Measurements from ENCODE around the gene KCTD14. TPM values are rescaled to one million over a fixed set of nuclear protein-coding genes. Genes with fewer than 3 reads are reported as not detected.
"Not testable (repeated sequence)": the region's sequence is repeated elsewhere in the genome, so short reads cannot be mapped to it uniquely, and the experiment has no call there.

The KCTD14 gene
- total RNA-seq, 1 experiment from 2014 or later: 12.8 TPM

DNA sequence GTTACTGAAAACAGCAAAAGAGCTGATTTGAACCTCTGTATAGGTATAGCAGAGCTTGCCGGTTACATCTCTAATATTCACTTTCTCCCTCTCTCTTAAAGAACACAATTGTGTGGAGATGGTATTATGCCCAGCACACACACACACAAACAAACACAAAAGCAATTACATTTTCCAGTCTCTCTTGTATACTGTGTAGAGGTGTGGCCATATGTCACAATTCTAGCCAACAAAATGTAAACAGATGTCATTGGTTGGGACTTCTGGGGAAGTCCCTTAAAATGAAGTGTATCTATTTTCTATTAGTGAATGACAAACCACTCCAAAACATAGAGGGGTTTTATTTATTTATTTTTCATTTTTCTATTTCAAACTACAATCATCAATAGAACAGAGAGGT, 12.8 kb downstream of the KCTD14 start:
- Histone ChIP-seq H3K4me3 (no peak overlapping the region), H3K36me3 (no peaks in the 10 kb centered on the region), H3K9me3 (no peaks in the 10 kb centered on the region), H3K27me3 (no peaks in the 10 kb centered on the region)
- DNase-seq: no peak

DNA sequence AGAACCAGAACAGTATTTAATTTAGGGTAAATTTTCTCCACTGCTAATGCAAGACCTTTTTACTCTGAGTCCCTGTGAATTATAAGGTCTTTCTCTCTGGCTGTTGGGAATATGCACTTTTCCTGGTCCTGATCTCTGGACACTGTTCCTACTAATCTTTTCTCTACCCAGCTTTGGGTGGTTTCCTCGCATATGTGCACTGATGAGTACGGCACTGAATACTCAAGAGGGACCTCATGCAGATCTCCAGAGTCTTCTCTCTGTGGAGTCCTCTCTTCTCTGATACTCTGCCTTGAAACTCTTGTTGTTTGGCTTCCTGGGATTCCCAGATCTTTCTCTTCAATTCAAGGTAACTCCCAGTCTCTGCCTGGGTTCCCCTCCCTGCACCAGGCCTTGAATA, 14.0 kb downstream of the KCTD14 start:
- DNase-seq: no peak
- H3K9me3 ChIP-seq: no peaks in the 10 kb centered on the region
- H3K27me3 ChIP-seq: no peaks in the 10 kb centered on the region
- H3K4me3 ChIP-seq: no peak overlapping the region
- no peaks in the 10 kb centered on the region for H3K36me3 ChIP-seq

- DNase-seq: peak; percentile 53
- Histone ChIP-seq H3K36me3 (no peaks in the 10 kb centered on the region), H3K4me3 (no peak overlapping the region), H3K27me3 (no peaks in the 10 kb centered on the region), H3K9me3 (no peaks in the 10 kb centered on the region)
Observed at GRCh38 chr11:78000193-78000592, 22.9 kb downstream of the KCTD14 start.

GRCh38 chr11:77999446-78000030, 23.5 kb downstream of the KCTD14 start:
- DNase-seq: no peak
- no peaks in the 10 kb centered on the region for H3K27me3 ChIP-seq

GRCh38 chr11:77994434-77995362, 28.4 kb downstream of the KCTD14 start, which contains the start of gene INTS4:
Gene INTS4 (minus strand): TSS chr11:77994668. CDS start chr11:77994643, 25 bp downstream.
- no peaks in the 10 kb centered on the region; the same call in 1 of the 2 replicates for H3K36me3 ChIP-seq
- peak; percentile 99 for DNase-seq
- H3K27me3 ChIP-seq: no peaks in the 10 kb centered on the region
- H3K9me3 ChIP-seq: no peaks in the 10 kb centered on the region
- H3K4me3 ChIP-seq: peak within 1 kb of the TSS; percentile 77

More at GRCh38 chr11:77999446-78000030, 23.5 kb downstream of the KCTD14 start:
- no peaks in the 10 kb centered on the region for H3K9me3 ChIP-seq
- H3K36me3 ChIP-seq: no peaks in the 10 kb centered on the region
- H3K4me3 ChIP-seq: no peak overlapping the region

DNA sequence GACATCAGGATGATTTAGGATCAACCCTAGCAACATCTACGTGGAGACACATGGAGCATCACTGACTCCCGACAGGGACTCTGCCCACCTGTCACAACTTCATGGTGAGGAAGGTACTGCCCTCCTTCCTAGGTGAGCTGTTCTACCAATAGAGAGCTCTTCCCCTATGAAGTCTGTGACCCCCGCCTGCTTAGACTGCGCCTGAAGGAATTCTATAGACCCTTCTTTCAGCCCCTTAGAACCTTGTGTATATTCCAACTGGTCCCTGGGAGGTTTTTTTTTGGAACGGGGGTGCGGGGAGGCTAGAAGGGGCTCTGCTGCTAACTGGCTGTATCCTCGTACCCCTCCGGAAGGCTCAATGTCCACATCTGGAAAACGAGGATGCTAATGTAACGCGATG, 29.2 kb downstream of the KCTD14 start:
- H3K9me3 ChIP-seq: no peaks in the 10 kb centered on the region
- no peaks in the 10 kb centered on the region; the same call in none of the 2 replicates for H3K36me3 ChIP-seq
- peak overlapping the region; percentile 77 for H3K4me3 ChIP-seq
- no peaks in the 10 kb centered on the region for H3K27me3 ChIP-seq
- no peak for DNase-seq

- no peak for DNase-seq
- H3K4me3 ChIP-seq: no peak overlapping the region
- H3K36me3 ChIP-seq: peaks cover 17% of the 10 kb centered on the region
Observed at GRCh38 chr11:77990981-77991380, 32.1 kb downstream of the KCTD14 start.

DNA sequence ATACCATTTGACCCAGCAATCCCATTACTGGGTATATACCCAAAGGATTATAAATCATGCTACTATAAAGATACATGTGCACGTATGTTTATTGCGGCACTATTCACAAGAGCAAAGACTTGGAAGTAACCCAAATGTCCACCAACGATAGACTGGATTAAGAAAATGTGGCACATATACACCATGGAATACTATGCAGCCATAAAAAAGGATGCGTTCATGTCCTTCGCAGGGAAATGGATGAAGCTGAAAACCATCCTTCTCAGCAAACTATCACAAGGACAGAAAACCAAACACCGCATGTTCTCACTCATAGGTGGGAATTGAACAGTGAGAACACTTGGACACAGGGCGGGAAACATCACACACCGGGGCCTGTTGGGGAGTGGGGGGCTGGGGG, 36.6 kb downstream of the KCTD14 start:
- H3K36me3 ChIP-seq: peaks cover 27% of the 10 kb centered on the region
- not testable (repeated sequence) for H3K4me3 ChIP-seq, DNase-seq, H3K9me3 ChIP-seq, H3K27me3 ChIP-seq

More at GRCh38 chr11:77990981-77991380, 32.1 kb downstream of the KCTD14 start:
- Histone ChIP-seq H3K9me3 (no peaks in the 10 kb centered on the region), H3K27me3 (no peaks in the 10 kb centered on the region)

DNA sequence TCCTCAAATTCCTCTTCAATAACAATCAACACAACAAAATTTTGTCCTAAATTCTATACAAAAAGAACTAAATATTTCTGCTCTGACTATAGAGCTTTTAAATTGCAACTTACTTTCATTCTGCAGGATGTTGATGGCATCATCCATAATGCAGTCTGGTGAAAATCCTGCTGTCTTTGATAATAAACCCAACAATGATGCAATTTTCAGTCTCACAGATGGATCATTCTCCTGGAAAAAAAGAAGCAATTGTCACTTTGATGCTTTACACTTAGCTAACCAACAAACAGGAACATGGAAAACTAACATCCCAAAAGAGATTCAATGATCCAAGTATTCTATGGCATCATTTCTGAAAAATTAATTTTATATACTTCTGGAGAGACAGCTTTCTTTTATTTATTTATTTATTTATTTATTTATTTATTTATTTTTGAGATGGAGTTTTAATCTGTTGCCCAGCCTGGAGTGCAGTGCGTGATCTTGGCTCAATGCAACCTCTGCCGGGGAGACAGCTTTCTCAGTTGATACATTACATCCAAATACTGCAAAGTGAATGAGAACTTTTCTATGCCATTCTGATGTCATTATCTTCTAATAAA, 41.6 kb downstream of the KCTD14 start:
- Histone ChIP-seq H3K9me3 (no peaks in the 10 kb centered on the region), H3K36me3 (peaks cover 36% of the 10 kb centered on the region), H3K27me3 (no peaks in the 10 kb centered on the region), H3K4me3 (no peak overlapping the region)
- no peak for DNase-seq

- H3K36me3 ChIP-seq: no peaks in the 10 kb centered on the region; the same call in 1 of the 2 replicates
- H3K27me3 ChIP-seq: no peaks in the 10 kb centered on the region
- H3K4me3 ChIP-seq: no peak overlapping the region
- no peaks in the 10 kb centered on the region for H3K9me3 ChIP-seq
- DNase-seq: no peak
Observed at GRCh38 chr11:77968337-77968736, 54.7 kb downstream of the KCTD14 start.

DNA sequence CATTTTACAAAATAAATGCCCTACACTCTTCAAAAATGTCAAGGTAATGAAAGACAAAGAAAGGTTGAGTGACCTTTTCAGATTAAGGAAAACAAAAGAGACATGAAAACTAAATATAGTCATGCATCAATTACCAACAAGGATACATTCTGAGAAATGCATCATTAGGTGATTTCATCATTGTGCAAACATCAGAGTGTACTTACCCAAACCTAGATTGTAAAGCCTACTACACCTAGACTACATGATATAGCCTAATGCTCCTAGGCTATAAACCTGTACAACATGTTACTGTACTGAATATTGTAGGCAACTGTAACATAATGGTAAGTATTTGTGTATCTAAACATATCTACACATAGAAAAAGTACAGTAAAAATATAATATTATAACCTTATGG, 55.3 kb downstream of the KCTD14 start:
- H3K4me3 ChIP-seq: no peak overlapping the region
- no peaks in the 10 kb centered on the region for H3K27me3 ChIP-seq
- DNase-seq: no peak
- no peaks in the 10 kb centered on the region for H3K36me3 ChIP-seq
- H3K9me3 ChIP-seq: no peaks in the 10 kb centered on the region

- DNase-seq: no peak
- H3K27me3 ChIP-seq: no peaks in the 10 kb centered on the region
- no peak overlapping the region for H3K4me3 ChIP-seq
- no peaks in the 10 kb centered on the region for H3K9me3 ChIP-seq
- no peaks in the 10 kb centered on the region; the same call in 1 of the 2 replicates for H3K36me3 ChIP-seq
Observed at GRCh38 chr11:77967121-77967520, 56.0 kb downstream of the KCTD14 start.

DNA sequence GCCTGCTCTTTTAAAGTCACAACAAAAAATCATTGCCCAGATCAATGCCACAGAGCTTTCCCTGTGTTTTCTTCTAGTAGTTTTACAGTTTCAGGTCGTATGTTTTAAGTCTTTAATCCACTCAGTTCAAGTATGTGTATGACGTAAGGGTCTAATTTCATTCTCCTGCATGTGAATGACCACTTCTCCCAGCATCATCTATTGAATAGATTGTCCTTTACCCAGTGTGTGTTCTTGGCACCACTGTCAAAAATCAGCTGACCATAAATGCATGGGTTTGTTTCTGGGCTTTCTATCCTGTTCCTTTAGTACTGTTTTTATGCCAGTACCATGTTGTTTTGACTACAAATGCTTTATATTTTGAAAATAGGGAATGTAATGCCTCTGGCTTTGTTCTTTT, 56.7 kb downstream of the KCTD14 start:
- no peak for DNase-seq
- Histone ChIP-seq H3K4me3 (no peak overlapping the region), H3K27me3 (no peaks in the 10 kb centered on the region), H3K9me3 (no peaks in the 10 kb centered on the region), H3K36me3 (no peaks in the 10 kb centered on the region; the same call in 1 of the 2 replicates)

Other genes starting within 250 kb of the KCTD14 start
- gene RSF1, start 202.6 kb downstream of the KCTD14 start, total RNA-seq (2014; rRNA removed; shearing (Covaris generic); ENCODE audit: low replicate concordance): 7.3 and 37.4 TPM in 2 replicates
- 21.1 and 21.4 TPM in 2 replicates for gene AAMDC, start 202.1 kb downstream of the KCTD14 start, total RNA-seq (2014; rRNA removed; shearing (Covaris generic); ENCODE audit: low replicate concordance)
- 11.0 and 11.3 TPM in 2 replicates for gene INTS4, start 28.6 kb downstream of the KCTD14 start, total RNA-seq (2014; rRNA removed; shearing (Covaris generic); ENCODE audit: low replicate concordance)
- gene THRSP, start 40.6 kb upstream of the KCTD14 start, total RNA-seq (2014; rRNA removed; shearing (Covaris generic); ENCODE audit: low replicate concordance): 0.63 TPM in 1 of 2 replicates, not detected in the other
- 77.7 and 95.3 TPM in 2 replicates for gene NDUFC2, start 56.6 kb upstream of the KCTD14 start, total RNA-seq (2014; rRNA removed; shearing (Covaris generic); ENCODE audit: low replicate concordance)
- gene ALG8, start 116.3 kb upstream of the KCTD14 start, total RNA-seq (2014; rRNA removed; shearing (Covaris generic); ENCODE audit: low replicate concordance): 33.6 and 110 TPM in 2 replicates
- 1.7 and 4.3 TPM in 2 replicates for gene KCTD21, start 165.3 kb upstream of the KCTD14 start, total RNA-seq (2014; rRNA removed; shearing (Covaris generic); ENCODE audit: low replicate concordance)
- 3.9 and 4.5 TPM in 2 replicates for gene USP35, start 165.6 kb upstream of the KCTD14 start, total RNA-seq (2014; rRNA removed; shearing (Covaris generic); ENCODE audit: low replicate concordance)